A549 (cell line): ENCODE results near the gene C2CD2. TPM values are rescaled to one million over a fixed set of nuclear protein-coding genes. Genes with fewer than 3 reads are reported as not detected.

Source experiments
- ATAC-seq, 2 experiments: fragments of 200-7000 bp in 1 of 2; fragments of >200 bp in 1 of 2; cut with Nextera tagmentation in 1 of 2; cut with Tn5 transposase in 1 of 2; 3 replicates each; pipeline versions ENCODE4 v1.8.0 to v1.9.1; 2018 to 2020; ENCODE audit warnings: mild to moderate bottlenecking in 1 of 2, moderate library complexity in 1 of 2
- CTCF ChIA-PET: fragments of 300-600 bp; sonication (Branson Sonifier 250); formaldehyde crosslinking; extraction: SDS; loops from one replicate; lab custom pipeline; 2021; ENCODE audit warnings: antibody characterized with exemption, inconsistent platforms; lab: Yijun Ruan, JAX
- POLR2A ChIA-PET: fragments of 350-600 bp; formaldehyde crosslinking; extraction: SDS; loops from one replicate; lab custom pipeline; 2021; ENCODE audit warnings: antibody characterized with exemption, inconsistent platforms; lab: Yijun Ruan, JAX
- DNase-seq, 2 experiments: peaks; one replicate each; pipeline versions ENCODE4 v3.0.0 to v3.0.0-alpha.2; 2011 to 2016; ENCODE audit warnings: low read depth in 1 of 2, low spot score in 1 of 2
- FAIRE-seq: peaks from 2 replicates; lab custom pipeline; 2011; peaks lifted over from hg19 to GRCh38; lab: Jason Lieb, UNC
- H3K27ac ChIP-seq, 2 experiments: fragments of >200 bp; sonication (Bioruptor Twin); formaldehyde crosslinking; 3 replicates each; pipeline ENCODE4 v1.5.1; 2016 to 2017
- H3K4me1 ChIP-seq: fragments of >200 bp; sonication (Bioruptor Twin); formaldehyde crosslinking; 3 replicates; pipeline ENCODE4 v1.6.1; 2016
- H3K4me2 ChIP-seq: fragments of >200 bp; sonication (Bioruptor Twin); formaldehyde crosslinking; 3 replicates; pipeline ENCODE4 v1.6.1; 2016
- H3K4me3 ChIP-seq: fragments of >200 bp; sonication (Bioruptor Twin); formaldehyde crosslinking; 3 replicates; pipeline ENCODE4 v1.5.1; 2016
- H3K9me3 ChIP-seq: fragments of >200 bp; sonication (Bioruptor Twin); formaldehyde crosslinking; 3 replicates; pipeline ENCODE4 v1.6.1; 2016
- BCL3 ChIP-seq: fragments of >200 bp; sonication (Bioruptor Twin); formaldehyde crosslinking; IDR thresholded peaks from 3 replicates; pipeline ENCODE4 v1.6.1; 2016
- BHLHE40 ChIP-seq: IDR thresholded peaks from 2 replicates; pipeline ENCODE4 v1.6.1; 2012; ENCODE audit warnings: low read depth, low read length, inconsistent platforms
- CBX2 ChIP-seq: fragments of 200-600 bp; sonication (generic); IDR thresholded peaks from 2 replicates; pipeline ENCODE4 v1.6.1; 2016; ENCODE audit warnings: low read depth, mild to moderate bottlenecking, borderline replicate concordance
- CBX8 ChIP-seq: fragments of 200-600 bp; sonication (generic); IDR thresholded peaks from 2 replicates; pipeline ENCODE4 v1.6.1; 2016
- CHD2 ChIP-seq: fragments of 150-350 bp; IDR thresholded peaks from 2 replicates; pipeline ENCODE4 v1.6.1; 2014; ENCODE audit warnings: low read length; ENCODE audit not compliant: partially characterized antibody
- EHMT2 ChIP-seq: fragments of 200-600 bp; sonication (generic); IDR thresholded peaks from 2 replicates; pipeline ENCODE4 v1.6.1; 2016; ENCODE audit warnings: antibody characterized with exemption, low read depth, mild to moderate bottlenecking, moderate library complexity
- ELK1 ChIP-seq: fragments of 150-350 bp; IDR thresholded peaks from 2 replicates; pipeline ENCODE4 v1.6.1; 2014; ENCODE audit warnings: low read depth, mild to moderate bottlenecking, low read length
- EP300 ChIP-seq, 2 experiments: fragments of >200 bp; sonication (Bioruptor Twin); formaldehyde crosslinking; IDR thresholded peaks; 2 replicates in 1 of 2; 3 replicates in 1 of 2; pipeline ENCODE4 v1.6.1; 2016 to 2017
- FOSL2 ChIP-seq, 2 experiments: fragments of 450-650 bp in 1 of 2; fragments of >200 bp in 1 of 2; sonication (Bioruptor Twin) in 1 of 2; formaldehyde crosslinking; IDR thresholded peaks; 2 replicates each; pipeline versions ENCODE4 v1.5.0 to v1.6.1; 2016 to 2020; ENCODE audit warnings: mild to moderate bottlenecking in 1 of 2, moderate library complexity in 1 of 2
- HOXA7 ChIP-seq: fragments of 250-450 bp; sonication (Bioruptor Pico); IDR thresholded peaks from 2 replicates; pipeline ENCODE4 v1.5.0; 2020; ENCODE audit warnings: mild to moderate bottlenecking, moderate library complexity
- JUN ChIP-seq, 2 experiments: fragments of >200 bp; sonication (Bioruptor Twin); formaldehyde crosslinking; IDR thresholded peaks; 2 replicates in 1 of 2; 3 replicates in 1 of 2; pipeline ENCODE4 v1.6.1; 2016 to 2017
- JUNB ChIP-seq: fragments of >200 bp; sonication (Bioruptor Twin); formaldehyde crosslinking; IDR thresholded peaks from 2 replicates; pipeline ENCODE4 v1.6.1; 2016
- MAX ChIP-seq: IDR thresholded peaks from 2 replicates; pipeline ENCODE4 v1.6.1; 2012
- NPAS2 ChIP-seq: fragments of 250-450 bp; sonication (Bioruptor Pico); IDR thresholded peaks from 2 replicates; pipeline ENCODE4 v1.8.0; 2022; ENCODE audit warnings: mild to moderate bottlenecking, moderate library complexity, borderline replicate concordance
- RARB ChIP-seq: fragments of 250-450 bp; sonication (Bioruptor Pico); IDR thresholded peaks from 2 replicates; pipeline ENCODE4 v1.8.0; 2021; ENCODE audit warnings: mild to moderate bottlenecking, moderate library complexity
- SMC3 ChIP-seq: fragments of >200 bp; sonication (Bioruptor Twin); formaldehyde crosslinking; IDR thresholded peaks from 3 replicates; pipeline ENCODE4 v1.6.1; 2018; ENCODE audit warnings: inconsistent platforms
- USF2 ChIP-seq: fragments of 450-650 bp; IDR thresholded peaks from 2 replicates; pipeline ENCODE4 v1.6.1; 2014; ENCODE audit warnings: antibody characterized with exemption
- ZFP36 ChIP-seq: fragments of 450-650 bp; IDR thresholded peaks from 2 replicates; pipeline ENCODE4 v1.6.1; 2014; ENCODE audit warnings: borderline replicate concordance; ENCODE audit not compliant: partially characterized antibody
- ZNF302 ChIP-seq: fragments of 250-450 bp; sonication (Bioruptor Pico); IDR thresholded peaks from 2 replicates; pipeline ENCODE4 v1.9.0; 2021; ENCODE audit warnings: inconsistent platforms, mild to moderate bottlenecking, moderate library complexity
- ZSCAN20 ChIP-seq: fragments of 250-450 bp; sonication (Bioruptor Pico); IDR thresholded peaks from 2 replicates; pipeline ENCODE4 v1.8.0; 2022; ENCODE audit warnings: mild to moderate bottlenecking, moderate library complexity
- WGBS: methylation state at CpG from one replicate; pipeline ENCODE4 v1.1.6; 2017; ENCODE audit errors: missing lambda C conversion rate; 5-methylcytosine and 5-hydroxymethylcytosine counted together
- polyA plus RNA-seq, 4 experiments: library from polyadenylated mRNA; depleted of rRNA in 3 of 4; stranded (reverse); fragments of >200 nt; fragmentation: RNase III in 1 of 4; extraction: RNeasy Plus Mini Kit Qiagen cat#74134 plus additional on column Dnase treatment in 1 of 4; gene quantifications; 2 replicates in 3 of 4; 3 replicates in 1 of 4; pipeline ENCODE4 v1.2.3, GENCODE V29; 2011 to 2017
- TF ChIP-seq, protein P1 (sequence below): IDR thresholded peaks from 2 replicates; pipeline ENCODE4 v1.6.1; 2012; ENCODE audit warnings: low read depth, borderline replicate concordance

Gene C2CD2
- polyA plus RNA-seq, 2 of the 4 experiments (the other 2 are of a cell fraction), result 7.0 to 13.5 TPM

GRCh38 chr21:41879190-41879998 is 74.4 kb downstream of the C2CD2 start, which contains the start of gene PRDM15 (continued):
- TF ChIP-seq, protein P1, sequence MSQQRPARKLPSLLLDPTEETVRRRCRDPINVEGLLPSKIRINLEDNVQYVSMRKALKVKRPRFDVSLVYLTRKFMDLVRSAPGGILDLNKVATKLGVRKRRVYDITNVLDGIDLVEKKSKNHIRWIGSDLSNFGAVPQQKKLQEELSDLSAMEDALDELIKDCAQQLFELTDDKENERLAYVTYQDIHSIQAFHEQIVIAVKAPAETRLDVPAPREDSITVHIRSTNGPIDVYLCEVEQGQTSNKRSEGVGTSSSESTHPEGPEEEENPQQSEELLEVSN, result peak; percentile 65; the same call in 1 of the 2 replicates
- TF ChIP-seq NPAS2 (CRISPR knock-in tag), result peak; percentile 10; the same call in 1 of the 2 replicates
- peak; percentile 73 for TF ChIP-seq MAX

DNA sequence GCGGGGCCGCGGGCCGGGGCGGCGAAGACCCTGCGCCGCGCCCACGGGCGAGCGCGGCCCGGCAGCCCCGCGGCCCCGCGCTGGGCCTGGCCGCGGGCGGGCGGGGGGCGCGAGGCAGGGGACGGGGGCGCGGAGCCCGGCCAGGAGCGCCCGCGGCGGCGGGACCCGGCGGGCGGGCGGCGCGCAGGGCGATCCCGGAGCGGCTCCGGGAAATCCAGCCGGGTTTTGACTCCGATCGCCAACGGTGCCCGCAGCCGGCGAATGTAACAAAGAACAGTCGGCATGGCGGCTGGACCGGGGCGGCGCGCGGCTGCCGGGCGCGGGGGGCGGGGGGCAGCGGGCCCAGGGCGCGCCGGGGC is 75.0 kb downstream of the C2CD2 start:
- ATAC-seq, result peak; percentile 34 to 83
- H3K27ac ChIP-seq, result peak overlapping the region; percentile 99 to 100
- peak; percentile 56 to 68 for DNase-seq
- CTCF ChIA-PET, result interaction anchor here (0.5 to 1.0 kb wide), 2 partner anchors 80 to 1081 kb away, joined by 3 read pairs; no protein-coding TSS in a partner anchor
- no CpG with 5 or more reads among the region's 65 CpGs for WGBS
- no peak for TF ChIP-seq HOXA7 (CRISPR knock-in tag)
- TF ChIP-seq ZSCAN20 (CRISPR knock-in tag), result no peak
- no peak for TF ChIP-seq ZFP36
- TF ChIP-seq CBX8, result no peak
- TF ChIP-seq BHLHE40, result no peak
- TF ChIP-seq BCL3, result no peak
- TF ChIP-seq CHD2, result no peak
- no peak for TF ChIP-seq ZNF302 (CRISPR knock-in tag)
- TF ChIP-seq RARB (CRISPR knock-in tag), result no peak
- TF ChIP-seq EP300 (IDR thresholded peaks at IDR 0.05), result no peak
- TF ChIP-seq EHMT2, result no peak
- no peak for TF ChIP-seq FOSL2 (IDR thresholded peaks at IDR 0.05)
- no peak for TF ChIP-seq FOSL2 (CRISPR knock-in tag; IDR thresholded peaks at IDR 0.05)
- peaks cover 8% of the 10 kb centered on the region; the same call in 2 of the 3 replicates for H3K4me1 ChIP-seq
- FAIRE-seq, result no peak
- peak overlapping the region; percentile 57 for H3K4me3 ChIP-seq
- H3K9me3 ChIP-seq, result no peaks in the 10 kb centered on the region
- peak overlapping the region; percentile 94; the same call in 2 of the 3 replicates for H3K4me2 ChIP-seq
- POLR2A ChIA-PET, result interaction anchor here (1.3 kb wide), 1 partner anchor 20 kb away, joined by 4 read pairs; no protein-coding TSS in a partner anchor

- TF ChIP-seq EP300 (IDR thresholded peaks at IDR 0.05), result no peak
- no peak for TF ChIP-seq BHLHE40
- TF ChIP-seq ZFP36, result no peak
- no peak for TF ChIP-seq EHMT2
- TF ChIP-seq USF2, result no peak
- TF ChIP-seq SMC3, result no peak
- no peak for TF ChIP-seq HOXA7 (CRISPR knock-in tag)
- TF ChIP-seq JUN (IDR thresholded peaks at IDR 0.05), result no peak
- TF ChIP-seq NPAS2 (CRISPR knock-in tag), result no peak
- no peak for TF ChIP-seq CBX2
- TF ChIP-seq JUNB, result no peak
- no peak for TF ChIP-seq ELK1
- CTCF ChIA-PET, result interaction anchor here (0.5 to 1.2 kb wide), 2 partner anchors 61 to 1081 kb away, joined by 3 to 5 read pairs; no protein-coding TSS in a partner anchor
- Histone ChIP-seq H3K4me1 (peaks cover 8% of the 10 kb centered on the region; the same call in 2 of the 3 replicates), H3K4me2 (peak overlapping the region; percentile 94), H3K27ac (peak overlapping the region; percentile 99 to 100), H3K9me3 (no peaks in the 10 kb centered on the region), H3K4me3 (peak overlapping the region; percentile 57)
- POLR2A ChIA-PET, result interaction anchor here (1.3 kb wide), 1 partner anchor 20 kb away, joined by 4 read pairs; no protein-coding TSS in a partner anchor
- DNase-seq (peak in 1 of 2 experiments; percentile 7), FAIRE-seq (no peak), ATAC-seq (no peak)
- WGBS, result 27% methylated on average over 18 of the region's 48 CpGs
These were observed 75.7 kb downstream of the C2CD2 start for GRCh38 chr21:41877901-41878830.
